ENCODE results near the gene CXXC5. TPM values are rescaled to one million over a fixed set of nuclear protein-coding genes. Genes with fewer than 3 reads are reported as not detected.

The CXXC5 gene
- total RNA-seq, 4 donors from 2014 or later: 26.5 to 50.7 (median 36.2) TPM

DNA sequence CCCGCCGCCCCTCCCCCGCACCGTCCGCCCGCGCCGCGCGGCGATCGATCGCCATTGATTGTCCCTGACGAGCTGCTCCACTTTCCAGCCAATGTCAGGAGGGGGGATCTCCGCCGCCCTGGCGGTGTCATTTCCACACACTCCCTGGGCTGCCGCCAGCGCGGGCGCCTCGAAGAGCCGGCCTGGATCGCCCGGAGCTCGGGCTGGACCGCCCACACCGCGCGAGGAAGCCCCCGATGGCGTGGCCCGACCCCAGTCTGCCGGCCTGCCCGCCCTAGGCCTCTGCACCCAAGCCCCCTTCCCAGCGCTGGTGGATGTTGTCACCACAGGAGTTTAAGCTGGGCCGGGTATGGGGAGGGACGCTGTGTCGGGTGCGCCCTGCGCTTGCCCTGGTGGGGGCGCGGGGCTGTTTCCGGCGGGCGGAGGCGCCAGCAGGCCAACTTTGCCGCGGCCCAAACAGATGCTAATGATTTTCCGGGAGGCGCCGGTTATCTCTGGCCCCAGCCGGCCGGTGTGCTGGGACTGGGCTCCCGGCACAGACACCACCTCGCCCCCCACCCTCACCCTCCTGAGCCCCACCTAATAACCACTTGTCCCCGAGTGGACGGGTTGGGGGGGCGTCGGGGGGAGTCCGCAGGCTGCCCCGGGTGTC is 10.6 kb upstream of the CXXC5 start:
- TF ChIP-seq CTCF (IDR thresholded peaks at IDR 0.05) (peak in 4 of 5 experiments; percentile 32 to 76 (median 49)), POLR2A (IDR thresholded peaks at IDR 0.05) (no peak), POLR2AphosphoS5 (IDR thresholded peaks at IDR 0.05) (peak in 2 of 3 donors; percentile 28 to 59)
- no peaks in the 10 kb centered on the region for H3K27me3 ChIP-seq
- H3K27ac ChIP-seq: peak overlapping the region; percentile 86 to 96 (median 91)
- intact Hi-C loops (cut with DNase I; ENCODE audit: low total_unique reads) (loop anchor here (5.0 kb wide), 1 partner anchor 110 kb away; no protein-coding TSS in a partner anchor), in situ Hi-C loops (cut with MboI; ENCODE audit: low pct_ligation_motif_present in 1 of 4, low pct_unique_long_range_greater_than_20kb in 1 of 4, low sequenced_read_pairs in 3 of 4) (loop anchor here in 2 of 4 donors (10.0 to 25.0 kb wide), 2 partner anchors 57 to 125 kb away; no protein-coding TSS in a partner anchor)
- H3K9me3 ChIP-seq: no peaks in the 10 kb centered on the region
- peak overlapping the region; percentile 30 to 60 (median 52) for H3K4me3 ChIP-seq
- WGBS, 2 donors (ENCODE audit: low coverage in 1 of 2): 1% methylated on average over 35 of the region's 62 CpGs; no CpG with 5 or more reads in 1 of the 2 donors
- peak; percentile 85 for DNase-seq
- no peaks in the 10 kb centered on the region for H3K36me3 ChIP-seq
- H3K4me1 ChIP-seq: peaks cover 34 to 58% (median 48%) of the 10 kb centered on the region in 4 donors

DNA sequence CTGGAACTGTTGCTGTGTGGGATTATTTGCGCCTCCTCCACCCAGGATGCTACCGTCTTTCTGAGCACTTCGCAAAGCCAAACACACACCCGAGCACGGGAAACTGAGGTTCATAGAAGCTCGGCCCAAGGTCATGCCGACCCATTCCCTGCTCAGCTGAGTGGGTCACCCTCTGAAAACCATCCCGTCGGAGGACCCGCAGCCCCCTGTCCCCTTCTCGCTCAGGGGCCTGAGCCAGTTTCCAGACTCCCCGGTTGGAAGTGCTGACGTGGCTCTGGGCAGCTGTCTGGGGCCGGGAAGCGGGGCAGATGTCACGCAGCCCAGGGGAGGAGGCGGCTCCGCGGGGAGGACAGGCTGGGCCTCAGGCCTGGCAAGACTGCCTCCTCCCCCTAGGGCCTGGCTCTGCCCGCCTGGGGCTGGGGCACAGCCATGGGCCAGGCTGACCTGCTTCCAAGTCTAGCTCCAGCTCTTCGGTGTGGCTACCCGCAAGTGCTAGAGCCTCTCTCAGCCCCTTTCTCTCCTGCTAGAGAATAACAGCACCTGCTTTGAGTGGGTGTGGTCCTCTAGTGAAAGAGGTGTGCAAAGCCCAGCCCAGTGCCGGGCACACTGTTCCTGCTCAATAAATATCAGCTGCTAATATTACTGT is 9.9 kb upstream of the CXXC5 start:
- H3K27ac ChIP-seq: peak overlapping the region; percentile 86 to 96 (median 91)
- WGBS, 2 donors (ENCODE audit: low coverage in 1 of 2): 12% methylated on average over 16 of the region's 23 CpGs; no CpG with 5 or more reads in 1 of the 2 donors
- H3K27me3 ChIP-seq: no peaks in the 10 kb centered on the region
- peaks cover 37 to 64% (median 52%) of the 10 kb centered on the region in 4 donors for H3K4me1 ChIP-seq
- no peaks in the 10 kb centered on the region for H3K36me3 ChIP-seq
- TF ChIP-seq POLR2AphosphoS5 (IDR thresholded peaks at IDR 0.05) (peak; percentile 38 to 71 (median 69)), CTCF (IDR thresholded peaks at IDR 0.05) (no peak), EP300 (IDR thresholded peaks at IDR 0.05; ENCODE audit: low read depth) (no peak), POLR2A (IDR thresholded peaks at IDR 0.05) (peak; percentile 53)
- DNase-seq: peak; percentile 84
- in situ Hi-C loops (cut with MboI; ENCODE audit: low pct_ligation_motif_present in 1 of 4, low pct_unique_long_range_greater_than_20kb in 1 of 4, low sequenced_read_pairs in 3 of 4): loop anchor here in 2 of 4 donors (10.0 to 25.0 kb wide), 2 partner anchors 57 to 124 kb away; no protein-coding TSS in a partner anchor
- intact Hi-C loops (cut with DNase I; ENCODE audit: low total_unique reads): loop anchor here (5.0 kb wide), 1 partner anchor 109 kb away; no protein-coding TSS in a partner anchor
- H3K4me3 ChIP-seq: peak overlapping the region; percentile 30 to 60 (median 52)
- no peaks in the 10 kb centered on the region for H3K9me3 ChIP-seq

GRCh38 chr5:139638736-139639618 is 9.2 kb upstream of the CXXC5 start:
- in situ Hi-C loops (cut with MboI; ENCODE audit: low pct_ligation_motif_present in 1 of 4, low pct_unique_long_range_greater_than_20kb in 1 of 4, low sequenced_read_pairs in 3 of 4) (loop anchor here in 2 of 4 donors (10.0 to 25.0 kb wide), 2 partner anchors 56 to 123 kb away; no protein-coding TSS in a partner anchor), intact Hi-C loops (cut with DNase I; ENCODE audit: low total_unique reads) (loop anchor here (5.0 kb wide), 1 partner anchor 108 kb away; no protein-coding TSS in a partner anchor)
- WGBS, 2 donors (ENCODE audit: low coverage in 1 of 2): 50 to 54% methylated on average over 2 to 12 of the region's 12 CpGs
- DNase-seq: peak; percentile 17
- Histone ChIP-seq H3K27me3 (no peaks in the 10 kb centered on the region), H3K4me1 (peaks cover 37 to 72% (median 60%) of the 10 kb centered on the region in 4 donors), H3K36me3 (no peaks in the 10 kb centered on the region), H3K9me3 (no peaks in the 10 kb centered on the region), H3K4me3 (no peak overlapping the region), H3K27ac (peak overlapping the region; percentile 86 to 96 (median 91))
- TF ChIP-seq EP300 (IDR thresholded peaks at IDR 0.05; ENCODE audit: low read depth) (no peak), POLR2A (IDR thresholded peaks at IDR 0.05) (no peak), POLR2AphosphoS5 (IDR thresholded peaks at IDR 0.05) (no peak), CTCF (IDR thresholded peaks at IDR 0.05) (no peak)
